ENCODE data around the gene MYO5C. TPM values are rescaled to one million over a fixed set of nuclear protein-coding genes. Genes with fewer than 3 reads are reported as not detected.

The MYO5C gene
- total RNA-seq, 1 donor: 41.2 TPM

GRCh38 chr15:52220937-52221660 is 74.5 kb downstream of the MYO5C start:
- DNase-seq (ENCODE audit: low read depth in 2 of 3, low spot score in 2 of 3): no peak

GRCh38 chr15:52220251-52220650 is 75.4 kb downstream of the MYO5C start:
- DNase-seq (ENCODE audit: low read depth in 2 of 3, low spot score in 2 of 3): no peak

- DNase-seq (ENCODE audit: low read depth in 2 of 3, low spot score in 2 of 3): no peak
Measured at GRCh38 chr15:52218816-52219215, 76.8 kb downstream of the MYO5C start.

- DNase-seq (ENCODE audit: low read depth in 2 of 3, low spot score in 2 of 3): no peak
Measured at GRCh38 chr15:52218371-52218770, 77.2 kb downstream of the MYO5C start.

- DNase-seq (ENCODE audit: low read depth in 2 of 3, low spot score in 2 of 3): no peak
Measured at GRCh38 chr15:52217186-52217585, 78.4 kb downstream of the MYO5C start.

- no peak for DNase-seq (ENCODE audit: low read depth in 2 of 3, low spot score in 2 of 3)
Measured at GRCh38 chr15:52214553-52214952, 81.1 kb downstream of the MYO5C start.

GRCh38 chr15:52213206-52213605 is 82.4 kb downstream of the MYO5C start:
- DNase-seq (ENCODE audit: low read depth in 2 of 3, low spot score in 2 of 3): no peak

GRCh38 chr15:52208306-52208946 is 87.2 kb downstream of the MYO5C start:
- DNase-seq (ENCODE audit: low read depth in 2 of 3, low spot score in 2 of 3): peak; percentile 34 to 75 (median 50)

- no peak for DNase-seq (ENCODE audit: low read depth in 2 of 3, low spot score in 2 of 3)
Measured at GRCh38 chr15:52207191-52207590, 88.4 kb downstream of the MYO5C start.

- no peak for DNase-seq (ENCODE audit: low read depth in 2 of 3, low spot score in 2 of 3)
Measured at GRCh38 chr15:52206446-52206845, 89.2 kb downstream of the MYO5C start.

- no peak for DNase-seq (ENCODE audit: low read depth in 2 of 3, low spot score in 2 of 3)
Measured at GRCh38 chr15:52204657-52205056, 90.9 kb downstream of the MYO5C start.

GRCh38 chr15:52200831-52201365 is 94.7 kb downstream of the MYO5C start:
- DNase-seq (ENCODE audit: low read depth in 2 of 3, low spot score in 2 of 3): no peak

GRCh38 chr15:52199271-52199670 is 96.3 kb downstream of the MYO5C start:
- DNase-seq (ENCODE audit: low read depth in 2 of 3, low spot score in 2 of 3): no peak

GRCh38 chr15:52196891-52197290 is 98.7 kb downstream of the MYO5C start:
- no peak for DNase-seq (ENCODE audit: low read depth in 2 of 3, low spot score in 2 of 3)

- no peak for DNase-seq (ENCODE audit: low read depth in 2 of 3, low spot score in 2 of 3)
Measured at GRCh38 chr15:52193791-52194190, 101.8 kb downstream of the MYO5C start.

GRCh38 chr15:52193321-52193720 is 102.3 kb downstream of the MYO5C start:
- no peak for DNase-seq (ENCODE audit: low read depth in 2 of 3, low spot score in 2 of 3)

- DNase-seq (ENCODE audit: low read depth in 2 of 3, low spot score in 2 of 3): peak in 2 of 3 donors; percentile 40 to 62
Measured at GRCh38 chr15:52191207-52191606, 104.4 kb downstream of the MYO5C start, which contains the start of gene GNB5. Gene GNB5, minus strand, starts transcription at chr15:52191392. Its CDS starts 6,716 bp downstream, at chr15:52184676.

- DNase-seq (ENCODE audit: low read depth in 2 of 3, low spot score in 2 of 3): no peak
Measured at GRCh38 chr15:52186651-52187486, 108.7 kb downstream of the MYO5C start.

- DNase-seq (ENCODE audit: low read depth in 2 of 3, low spot score in 2 of 3): no peak
Measured at GRCh38 chr15:52185151-52185561, 110.4 kb downstream of the MYO5C start.

GRCh38 chr15:52184721-52185120 is 110.9 kb downstream of the MYO5C start:
- no peak for DNase-seq (ENCODE audit: low read depth in 2 of 3, low spot score in 2 of 3)

- DNase-seq (ENCODE audit: low read depth in 2 of 3, low spot score in 2 of 3): peak in 2 of 3 donors; percentile 23 to 33
Measured at GRCh38 chr15:52183562-52184173, 111.9 kb downstream of the MYO5C start.
